Stomach smooth muscle (tissue), 2 donors: ENCODE measurements around the gene FOXK1.

Source experiments
- H3K27ac ChIP-seq: one replicate; pipeline ENCODE4 v1.7.0; 2013; ENCODE audit warnings: mild to moderate bottlenecking, low read length, inconsistent platforms
- H3K27me3 ChIP-seq, 2 donors: one replicate each; pipeline ENCODE4 v1.7.0; 2013; ENCODE audit warnings: low read length in 2 of 2; ENCODE audit not compliant: insufficient read depth in 2 of 2, control insufficient read depth in 1 of 2
- H3K36me3 ChIP-seq, 2 donors: one replicate each; pipeline ENCODE4 v1.7.0; 2013; ENCODE audit warnings: low read length in 2 of 2; ENCODE audit not compliant: control insufficient read depth in 2 of 2, insufficient read depth in 2 of 2
- H3K4me1 ChIP-seq: one replicate; pipeline ENCODE4 v1.7.0; 2013; ENCODE audit warnings: low read length; ENCODE audit not compliant: control insufficient read depth, insufficient read depth
- H3K4me3 ChIP-seq, 2 donors: one replicate each; pipeline ENCODE4 v1.7.0; 2013; ENCODE audit warnings: low read length in 2 of 2
- H3K9ac ChIP-seq, 2 donors: one replicate each; pipeline ENCODE4 v1.7.0; 2013; ENCODE audit warnings: low read length in 2 of 2, mild to moderate bottlenecking in 1 of 2
- H3K9me3 ChIP-seq, 2 donors: one replicate each; pipeline ENCODE4 v1.7.0; 2013; ENCODE audit warnings: low read length in 2 of 2; ENCODE audit not compliant: control insufficient read depth in 2 of 2
- donor health status: healthy.
- donor health status: Pancreatic carcinoma.

The FOXK1 gene

DNA sequence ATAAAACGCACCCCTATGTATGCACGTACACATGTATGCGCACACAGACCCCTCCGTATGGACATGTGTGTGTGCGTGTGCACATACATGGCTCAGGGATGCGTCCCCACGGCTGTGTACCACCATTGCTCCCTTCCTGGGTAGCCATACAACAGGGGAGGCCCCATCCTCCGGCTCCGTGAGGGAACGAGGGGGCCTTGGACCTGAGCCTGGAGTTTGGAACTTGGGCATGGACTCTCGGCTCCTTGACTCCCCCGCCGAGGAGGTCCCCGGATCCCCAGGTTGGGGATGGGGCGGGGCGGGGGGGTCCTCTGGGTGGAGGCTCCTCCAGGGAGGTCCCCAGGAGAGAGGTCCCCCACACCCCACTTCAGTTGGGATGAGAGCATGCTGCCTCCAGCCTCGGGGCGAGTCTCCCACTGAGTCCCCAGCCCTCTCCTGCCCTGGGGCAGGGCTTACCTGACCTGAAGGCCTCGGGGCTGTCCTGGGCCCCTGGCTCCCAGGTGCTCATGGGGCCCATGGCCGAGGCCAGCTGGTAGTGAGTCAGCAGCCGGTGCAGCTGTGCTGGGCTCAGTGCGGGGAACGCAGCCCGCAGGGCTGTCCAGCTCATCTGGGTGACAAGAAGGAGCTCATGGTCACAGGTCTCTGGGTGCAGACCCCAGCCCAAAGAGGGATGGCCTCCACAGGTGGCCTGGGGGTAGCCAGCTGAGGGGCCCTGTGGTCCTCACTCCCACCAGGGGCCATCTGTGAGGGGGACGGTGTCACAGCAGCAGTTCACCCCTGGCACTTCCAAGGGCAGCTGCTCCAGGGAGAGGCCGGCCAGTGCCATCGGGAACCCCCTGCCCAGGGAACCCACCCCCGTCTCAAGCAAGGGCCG lies 123.3 kb downstream of the FOXK1 start:
- Histone ChIP-seq H3K36me3 (no peaks in the 10 kb centered on the region), H3K9ac (no peak overlapping the region), H3K4me3 (no peak overlapping the region), H3K27me3 (peaks cover 0 to 7% of the 10 kb centered on the region in 2 donors), H3K27ac (no peak overlapping the region), H3K9me3 (no peaks in the 10 kb centered on the region), H3K4me1 (peaks cover 3% of the 10 kb centered on the region)

- no peak overlapping the region for H3K4me3 ChIP-seq
- no peak overlapping the region for H3K9ac ChIP-seq
- H3K27ac ChIP-seq, result no peak overlapping the region
- peaks cover 0 to 9% of the 10 kb centered on the region in 2 donors for H3K27me3 ChIP-seq
- H3K9me3 ChIP-seq, result no peaks in the 10 kb centered on the region
- peaks cover 3% of the 10 kb centered on the region for H3K4me1 ChIP-seq
- H3K36me3 ChIP-seq, result no peaks in the 10 kb centered on the region
Observed at GRCh38 chr7:4805984-4806300, 123.8 kb downstream of the FOXK1 start.

DNA sequence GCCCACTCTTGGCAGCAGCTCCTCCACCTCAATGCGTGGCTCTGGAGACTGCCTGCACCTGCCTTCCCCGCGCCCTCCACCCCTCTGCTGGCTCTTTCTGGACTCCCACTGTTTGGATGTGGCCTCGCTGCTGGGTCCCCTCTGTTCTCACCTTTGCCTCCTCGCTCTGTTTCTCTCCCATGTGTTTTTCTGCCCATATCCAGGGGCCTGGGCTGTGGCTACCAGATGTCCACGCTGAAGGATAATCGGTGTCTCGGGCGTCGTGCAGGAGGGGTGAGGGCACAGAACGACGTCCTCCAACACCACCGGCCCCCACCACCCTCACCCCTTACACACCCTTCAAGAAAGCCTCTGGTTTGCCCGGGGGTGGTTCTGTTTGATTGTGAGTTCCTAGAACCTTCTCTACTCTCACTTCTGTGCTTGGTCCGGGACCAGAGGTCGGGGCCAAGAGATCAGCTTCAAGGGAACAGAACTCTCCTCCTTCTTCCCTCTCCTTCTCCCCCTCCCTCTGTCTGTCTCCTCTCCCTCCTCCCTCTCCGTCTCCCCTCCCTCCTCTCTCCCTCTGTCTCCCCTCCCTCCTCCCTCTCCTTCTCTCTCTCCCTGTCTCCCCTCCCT lies 125.0 kb downstream of the FOXK1 start:
- Histone ChIP-seq H3K9me3 (no peaks in the 10 kb centered on the region), H3K27ac (no peak overlapping the region), H3K27me3 (peaks cover 0 to 9% of the 10 kb centered on the region in 2 donors), H3K36me3 (no peaks in the 10 kb centered on the region), H3K4me1 (peaks cover 3% of the 10 kb centered on the region), H3K9ac (no peak overlapping the region), H3K4me3 (no peak overlapping the region)

- H3K27me3 ChIP-seq, result peaks cover 0 to 9% of the 10 kb centered on the region in 2 donors
- H3K27ac ChIP-seq, result no peak overlapping the region
- H3K4me1 ChIP-seq, result peaks cover 3% of the 10 kb centered on the region
- H3K9ac ChIP-seq, result no peak overlapping the region
- H3K9me3 ChIP-seq, result peaks cover 0 to 2% of the 10 kb centered on the region in 2 donors
- H3K36me3 ChIP-seq, result no peaks in the 10 kb centered on the region
- H3K4me3 ChIP-seq, result no peak overlapping the region
Observed at GRCh38 chr7:4807598-4808016, 125.5 kb downstream of the FOXK1 start.

DNA sequence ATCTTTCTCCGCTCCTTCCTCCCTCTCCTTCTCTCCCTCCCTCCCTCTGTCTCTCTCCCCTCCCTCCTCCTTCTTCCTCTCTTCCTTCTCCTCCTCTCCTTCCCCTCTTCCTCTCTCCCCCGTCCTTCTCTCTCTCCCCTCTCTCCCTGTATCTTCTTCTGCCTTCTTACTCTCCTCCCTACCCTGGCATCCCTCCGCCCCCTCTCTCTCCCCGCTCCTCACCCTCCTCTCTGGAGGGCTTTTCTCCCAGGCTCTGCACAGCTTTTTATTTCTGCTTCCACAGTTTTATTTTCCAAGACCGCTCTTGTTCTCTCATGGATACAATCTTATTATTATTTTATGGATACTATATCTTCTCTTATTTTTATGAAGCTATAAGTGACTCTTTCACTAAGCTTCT lies 125.9 kb downstream of the FOXK1 start:
- Histone ChIP-seq H3K27ac (no peak overlapping the region), H3K36me3 (no peaks in the 10 kb centered on the region), H3K9me3 (peaks cover 0 to 2% of the 10 kb centered on the region in 2 donors), H3K4me1 (peaks cover 3% of the 10 kb centered on the region), H3K27me3 (peaks cover 0 to 9% of the 10 kb centered on the region in 2 donors), H3K9ac (no peak overlapping the region), H3K4me3 (no peak overlapping the region)

GRCh38 chr7:4808565-4808964 lies 126.5 kb downstream of the FOXK1 start:
- Histone ChIP-seq H3K27me3 (peaks cover 0 to 9% of the 10 kb centered on the region in 2 donors), H3K27ac (no peak overlapping the region), H3K36me3 (no peaks in the 10 kb centered on the region), H3K9ac (no peak overlapping the region), H3K4me3 (no peak overlapping the region), H3K9me3 (peaks cover 0 to 2% of the 10 kb centered on the region in 2 donors), H3K4me1 (peaks cover 3% of the 10 kb centered on the region)

GRCh38 chr7:4809091-4809591 lies 127.0 kb downstream of the FOXK1 start:
- no peak overlapping the region for H3K4me3 ChIP-seq
- H3K4me1 ChIP-seq, result peaks cover 3% of the 10 kb centered on the region
- peaks cover 0 to 2% of the 10 kb centered on the region in 2 donors for H3K9me3 ChIP-seq
- H3K9ac ChIP-seq, result no peak overlapping the region
- peaks cover 0 to 9% of the 10 kb centered on the region in 2 donors for H3K27me3 ChIP-seq
- H3K27ac ChIP-seq, result no peak overlapping the region
- H3K36me3 ChIP-seq, result no peaks in the 10 kb centered on the region

- Histone ChIP-seq H3K4me1 (peaks cover 3% of the 10 kb centered on the region), H3K27ac (no peak overlapping the region), H3K9ac (no peak overlapping the region), H3K27me3 (peaks cover 0 to 9% of the 10 kb centered on the region in 2 donors), H3K4me3 (no peak overlapping the region), H3K9me3 (peaks cover 0 to 2% of the 10 kb centered on the region in 2 donors), H3K36me3 (no peaks in the 10 kb centered on the region)
Observed at GRCh38 chr7:4809666-4810065, 127.6 kb downstream of the FOXK1 start.

DNA sequence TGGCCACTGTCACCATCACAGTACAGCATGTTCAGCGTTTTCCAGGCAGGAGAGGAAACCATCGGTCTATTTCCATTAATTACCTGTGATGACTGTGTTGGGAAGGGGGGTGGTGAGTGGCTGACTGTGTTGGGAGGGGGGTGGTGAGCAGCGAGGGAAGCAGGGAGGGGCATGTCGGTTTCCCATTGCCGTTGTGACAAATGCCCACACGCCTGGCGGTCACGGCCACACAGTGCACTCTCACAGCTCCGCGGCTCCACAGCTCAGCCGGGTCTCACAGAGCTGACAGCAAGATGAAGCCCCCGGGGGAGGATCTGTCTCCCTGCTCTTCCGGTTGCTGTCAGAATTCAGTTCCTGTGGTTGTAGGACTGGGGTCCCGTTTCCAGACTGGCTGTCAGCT lies 132.3 kb downstream of the FOXK1 start:
- peaks cover 0 to 4% of the 10 kb centered on the region in 2 donors for H3K27me3 ChIP-seq
- H3K4me1 ChIP-seq, result no peaks in the 10 kb centered on the region
- no peak overlapping the region for H3K27ac ChIP-seq
- H3K9me3 ChIP-seq, result peaks cover 0 to 2% of the 10 kb centered on the region in 2 donors
- no peak overlapping the region for H3K9ac ChIP-seq
- H3K36me3 ChIP-seq, result no peaks in the 10 kb centered on the region
- H3K4me3 ChIP-seq, result no peak overlapping the region

DNA sequence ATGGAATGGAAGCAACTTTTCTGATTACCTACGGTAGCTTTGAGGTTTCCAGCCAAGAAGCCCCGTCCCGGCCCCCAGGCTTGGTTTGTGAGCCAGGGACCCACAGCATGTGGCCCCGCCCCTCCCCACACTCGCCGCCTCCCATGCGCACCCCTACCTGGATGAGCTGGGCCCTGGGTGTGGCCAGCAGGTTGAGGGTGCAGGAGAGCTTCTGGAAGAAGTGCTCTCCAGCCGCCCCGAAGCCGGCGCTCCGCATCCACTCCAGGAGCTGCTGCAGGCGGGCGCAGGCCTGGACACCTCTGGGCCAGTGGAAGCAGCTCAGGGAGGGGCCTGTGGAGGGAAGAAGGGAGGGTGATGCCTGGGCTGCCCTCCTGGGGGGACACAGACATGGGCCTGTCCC lies 133.0 kb downstream of the FOXK1 start:
- no peaks in the 10 kb centered on the region for H3K4me1 ChIP-seq
- no peak overlapping the region for H3K4me3 ChIP-seq
- peaks cover 0 to 4% of the 10 kb centered on the region in 2 donors for H3K27me3 ChIP-seq
- H3K9me3 ChIP-seq, result peaks cover 0 to 2% of the 10 kb centered on the region in 2 donors
- H3K27ac ChIP-seq, result no peak overlapping the region
- H3K36me3 ChIP-seq, result no peaks in the 10 kb centered on the region
- no peak overlapping the region for H3K9ac ChIP-seq
